Measurements from ENCODE around the gene GPR183. TPM values are rescaled to one million over a fixed set of nuclear protein-coding genes. Genes with fewer than 3 reads are reported as not detected.

Gene GPR183
- total RNA-seq, 2 experiments from 2014 or later: 46.4 to 47.1 TPM

DNA sequence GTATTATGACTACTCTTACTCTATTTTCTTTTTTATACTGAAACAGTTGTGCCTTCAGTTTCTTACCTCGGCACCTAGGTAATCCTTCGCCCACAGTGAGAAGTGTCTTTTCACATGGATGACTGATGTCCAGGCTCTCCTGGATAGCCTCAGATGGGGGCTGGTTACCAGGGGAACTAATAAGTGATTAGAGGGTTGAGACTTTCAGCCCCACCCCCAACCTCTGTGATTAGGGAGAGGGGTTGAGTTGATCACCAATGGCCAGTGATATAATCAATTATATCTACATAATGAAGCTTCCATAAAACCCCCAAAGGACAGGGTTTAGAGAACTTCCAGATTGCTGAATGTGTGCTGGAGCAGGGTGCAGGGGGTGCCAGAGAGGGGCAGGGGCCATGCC lies 43.0 kb upstream of the GPR183 start:
- ChIA-PET CTCF (no interaction called here), POLR2A (no interaction called here)
- no peak for DNase-seq
- no peaks in the 10 kb centered on the region for H3K9me3 Mint-ChIP-seq
- H3K27ac Mint-ChIP-seq: no peak overlapping the region
- H3K36me3 Mint-ChIP-seq: peaks cover 49% of the 10 kb centered on the region
- no peak overlapping the region for H3K4me3 Mint-ChIP-seq
- intact Hi-C loops (cut with micrococcal nuclease): loop anchor here (10.0 kb wide), 2 partner anchors 295 to 835 kb away; no protein-coding TSS in a partner anchor
- no peaks in the 10 kb centered on the region for H3K27me3 Mint-ChIP-seq
- H3K4me1 Mint-ChIP-seq (ENCODE audit: low read depth): peaks cover 88% of the 10 kb centered on the region

- DNase-seq: peak; percentile 54
- ChIA-PET CTCF (interaction anchor here (0.8 to 1.8 kb wide), 9 partner anchors 20 to 172 kb away, joined by 3 to 7 read pairs (median 4); no protein-coding TSS in a partner anchor), POLR2A (interaction anchor here (0.9 to 1.6 kb wide), 5 partner anchors 9 to 40 kb away, joined by 3 to 5 read pairs (median 3); no protein-coding TSS in a partner anchor)
- peaks cover 51% of the 10 kb centered on the region for H3K36me3 Mint-ChIP-seq
- no peaks in the 10 kb centered on the region for H3K9me3 Mint-ChIP-seq
- intact Hi-C loops (cut with micrococcal nuclease): no loop called here
- no peak overlapping the region for H3K4me3 Mint-ChIP-seq
- H3K27me3 Mint-ChIP-seq: no peaks in the 10 kb centered on the region
- peaks cover 77% of the 10 kb centered on the region for H3K4me1 Mint-ChIP-seq (ENCODE audit: low read depth)
- peak overlapping the region; percentile 46 for H3K27ac Mint-ChIP-seq
Observed at GRCh38 chr13:99347911-99348451, 40.8 kb upstream of the GPR183 start.

- intact Hi-C loops (cut with micrococcal nuclease): no loop called here
- Mint-ChIP-seq H3K27me3 (no peaks in the 10 kb centered on the region), H3K4me1 (ENCODE audit: low read depth) (peaks cover 74% of the 10 kb centered on the region), H3K4me3 (no peak overlapping the region), H3K36me3 (peaks cover 55% of the 10 kb centered on the region), H3K9me3 (no peaks in the 10 kb centered on the region), H3K27ac (no peak overlapping the region)
- POLR2A ChIA-PET: interaction anchor here (0.9 to 1.6 kb wide), 5 partner anchors 9 to 39 kb away, joined by 3 to 5 read pairs (median 3); no protein-coding TSS in a partner anchor
- CTCF ChIA-PET: interaction anchor here (0.8 to 1.8 kb wide), 8 partner anchors 19 to 89 kb away, joined by 3 to 7 read pairs (median 4); no protein-coding TSS in a partner anchor
- no peak for DNase-seq
Observed at GRCh38 chr13:99347335-99347878, 40.2 kb upstream of the GPR183 start.

- H3K27me3 Mint-ChIP-seq: no peaks in the 10 kb centered on the region
- intact Hi-C loops (cut with micrococcal nuclease): no loop called here
- H3K4me3 Mint-ChIP-seq: no peak overlapping the region
- DNase-seq: no peak
- peaks cover 70% of the 10 kb centered on the region for H3K4me1 Mint-ChIP-seq (ENCODE audit: low read depth)
- no peak overlapping the region for H3K27ac Mint-ChIP-seq
- CTCF ChIA-PET: interaction anchor here (1.5 to 1.8 kb wide), 2 partner anchors 77 to 90 kb away, joined by 5 to 7 read pairs; no protein-coding TSS in a partner anchor
- peaks cover 62% of the 10 kb centered on the region for H3K36me3 Mint-ChIP-seq
- POLR2A ChIA-PET: no interaction called here
- no peaks in the 10 kb centered on the region for H3K9me3 Mint-ChIP-seq
Observed at GRCh38 chr13:99346335-99347042, 39.3 kb upstream of the GPR183 start.

DNA sequence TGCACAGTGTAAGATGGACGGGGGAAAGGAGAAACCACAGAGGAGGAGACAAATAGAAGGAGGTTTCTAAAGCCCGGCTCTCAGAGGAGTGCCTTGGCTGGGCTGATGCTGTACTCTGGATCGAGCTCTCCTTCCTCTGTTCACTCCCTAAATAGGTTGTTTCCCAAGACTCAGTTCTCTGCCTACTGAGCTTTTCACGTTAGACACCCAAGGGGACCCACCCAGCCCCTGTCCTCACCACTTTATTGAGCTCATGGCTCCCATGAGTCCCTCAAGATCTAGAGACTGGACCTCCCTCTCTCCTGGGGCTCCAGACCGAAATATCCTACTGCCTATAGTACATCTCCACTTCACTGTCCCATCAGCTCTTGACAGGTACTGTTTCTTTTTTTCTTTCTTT lies 38.1 kb upstream of the GPR183 start:
- DNase-seq: no peak
- ChIA-PET POLR2A (no interaction called here), CTCF (interaction anchor here (0.9 kb wide), 1 partner anchor 75 kb away, joined by 3 read pairs; no protein-coding TSS in a partner anchor)
- Mint-ChIP-seq H3K4me3 (no peak overlapping the region), H3K36me3 (peaks cover 65% of the 10 kb centered on the region), H3K27ac (no peak overlapping the region), H3K9me3 (no peaks in the 10 kb centered on the region), H3K27me3 (no peaks in the 10 kb centered on the region), H3K4me1 (ENCODE audit: low read depth) (peaks cover 71% of the 10 kb centered on the region)
- intact Hi-C loops (cut with micrococcal nuclease): no loop called here

GRCh38 chr13:99344610-99345208 lies 37.5 kb upstream of the GPR183 start:
- no peak overlapping the region for H3K27ac Mint-ChIP-seq
- ChIA-PET POLR2A (no interaction called here), CTCF (interaction anchor here (0.9 to 1.6 kb wide), 2 partner anchors 43 to 75 kb away, joined by 3 to 6 read pairs; no protein-coding TSS in a partner anchor)
- H3K36me3 Mint-ChIP-seq: peaks cover 71% of the 10 kb centered on the region
- intact Hi-C loops (cut with micrococcal nuclease): no loop called here
- no peaks in the 10 kb centered on the region for H3K27me3 Mint-ChIP-seq
- no peak overlapping the region for H3K4me3 Mint-ChIP-seq
- DNase-seq: no peak
- H3K9me3 Mint-ChIP-seq: no peaks in the 10 kb centered on the region
- H3K4me1 Mint-ChIP-seq (ENCODE audit: low read depth): peaks cover 74% of the 10 kb centered on the region

DNA sequence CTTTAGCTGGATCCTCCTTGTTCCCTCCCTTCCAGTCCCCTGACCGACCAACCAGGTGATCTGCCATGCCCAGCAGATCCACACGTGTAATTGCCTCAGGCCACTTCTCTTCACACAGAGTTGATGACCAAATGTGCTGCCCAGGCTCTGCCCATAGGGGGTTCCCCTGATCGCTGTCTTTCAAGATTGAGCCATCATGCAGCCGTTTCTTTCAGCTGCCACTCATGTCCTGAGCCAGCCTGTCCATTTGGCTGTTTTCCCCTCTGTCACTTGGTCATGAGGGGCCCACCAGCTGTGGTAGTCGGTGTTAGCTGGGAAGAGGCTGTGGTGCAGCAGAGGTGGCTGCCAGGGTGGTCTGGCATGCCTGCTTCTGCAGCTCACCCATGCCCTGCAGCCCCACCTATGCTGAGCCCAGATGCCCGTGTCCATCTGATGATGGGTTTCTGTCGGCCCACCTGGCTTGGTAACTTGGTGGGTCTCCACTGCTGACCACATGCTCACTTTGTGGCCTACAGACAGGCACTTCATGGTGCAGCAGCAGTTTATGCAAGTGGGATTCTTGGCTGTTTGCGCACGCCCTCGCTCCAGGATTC lies 35.6 kb upstream of the GPR183 start:
- Mint-ChIP-seq H3K9me3 (no peaks in the 10 kb centered on the region), H3K4me1 (ENCODE audit: low read depth) (peaks cover 73% of the 10 kb centered on the region), H3K4me3 (no peak overlapping the region), H3K27me3 (no peaks in the 10 kb centered on the region), H3K36me3 (peaks cover 56% of the 10 kb centered on the region), H3K27ac (no peak overlapping the region)
- intact Hi-C loops (cut with micrococcal nuclease): no loop called here
- ChIA-PET POLR2A (no interaction called here), CTCF (interaction anchor here (1.6 kb wide), 1 partner anchor 44 kb away, joined by 6 read pairs; no protein-coding TSS in a partner anchor)
- no peak for DNase-seq

DNA sequence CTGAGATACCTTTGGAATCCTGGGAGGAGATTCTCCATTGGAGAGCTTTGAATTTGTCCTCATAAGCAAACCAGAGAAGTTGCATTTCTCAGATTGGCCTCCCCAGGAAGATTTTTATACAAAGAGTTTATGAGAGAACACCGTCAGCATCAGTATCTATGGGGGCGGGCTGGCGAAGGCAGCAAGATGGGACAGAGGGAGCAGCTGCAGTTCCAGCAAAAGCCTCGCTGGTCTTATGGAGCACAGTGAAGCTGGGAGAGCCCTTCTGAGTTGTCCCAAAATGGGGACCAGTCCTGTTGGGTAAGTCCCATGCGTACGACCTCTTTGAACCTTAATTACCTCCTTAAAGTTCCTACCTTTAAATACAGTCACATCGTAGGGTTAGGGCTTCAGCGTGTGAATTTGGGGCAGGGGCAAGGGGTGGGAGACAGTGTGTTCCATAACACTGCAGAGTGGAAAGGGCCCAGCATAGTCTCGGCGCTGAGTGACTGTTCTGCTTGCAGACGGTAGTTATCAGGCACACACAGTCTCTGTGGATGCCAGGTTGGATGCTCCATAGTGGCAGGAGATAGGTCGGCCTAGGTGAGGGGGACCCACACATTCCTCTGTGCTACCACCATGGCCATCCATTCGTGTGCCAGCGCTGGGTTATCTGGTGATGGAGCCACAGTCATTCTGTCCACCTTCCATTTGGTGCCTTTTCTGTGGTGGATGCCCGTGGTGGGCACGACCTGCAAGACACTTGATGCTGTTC lies 34.9 kb upstream of the GPR183 start:
- ChIA-PET CTCF (no interaction called here), POLR2A (no interaction called here)
- H3K9me3 Mint-ChIP-seq: no peaks in the 10 kb centered on the region
- no peak for DNase-seq
- H3K27ac Mint-ChIP-seq: no peak overlapping the region
- peaks cover 53% of the 10 kb centered on the region for H3K36me3 Mint-ChIP-seq
- intact Hi-C loops (cut with micrococcal nuclease): no loop called here
- H3K4me1 Mint-ChIP-seq (ENCODE audit: low read depth): peaks cover 72% of the 10 kb centered on the region
- H3K27me3 Mint-ChIP-seq: no peaks in the 10 kb centered on the region
- H3K4me3 Mint-ChIP-seq: no peak overlapping the region

- intact Hi-C loops (cut with micrococcal nuclease): no loop called here
- Mint-ChIP-seq H3K27me3 (no peaks in the 10 kb centered on the region), H3K27ac (no peak overlapping the region), H3K36me3 (peaks cover 42% of the 10 kb centered on the region), H3K9me3 (no peaks in the 10 kb centered on the region), H3K4me3 (no peak overlapping the region), H3K4me1 (ENCODE audit: low read depth) (peaks cover 70% of the 10 kb centered on the region)
- ChIA-PET POLR2A (no interaction called here), CTCF (interaction anchor here (1.3 to 4.1 kb wide), 2 partner anchors 11 to 18 kb away, joined by 3 to 17 read pairs; no protein-coding TSS in a partner anchor)
- no peak for DNase-seq
Observed at GRCh38 chr13:99340638-99341037, 33.4 kb upstream of the GPR183 start.

GRCh38 chr13:99339736-99340397 lies 32.7 kb upstream of the GPR183 start:
- Mint-ChIP-seq H3K9me3 (no peaks in the 10 kb centered on the region), H3K4me1 (ENCODE audit: low read depth) (peaks cover 72% of the 10 kb centered on the region), H3K4me3 (peak overlapping the region; percentile 12), H3K27me3 (no peaks in the 10 kb centered on the region), H3K36me3 (peaks cover 41% of the 10 kb centered on the region), H3K27ac (no peak overlapping the region)
- CTCF ChIA-PET: interaction anchor here (1.4 to 4.1 kb wide), 2 partner anchors 12 to 97 kb away, joined by 3 to 17 read pairs; no protein-coding TSS in a partner anchor
- POLR2A ChIA-PET: interaction anchor here (0.6 to 1.2 kb wide), 2 partner anchors 17 to 48 kb away, joined by 3 to 7 read pairs; no protein-coding TSS in a partner anchor
- intact Hi-C loops (cut with micrococcal nuclease): loop anchor here (2.0 kb wide), 1 partner anchor 15 kb away; no protein-coding TSS in a partner anchor
- DNase-seq: peak; percentile 68

Measured in activated CD4-positive, alpha-beta memory T cell treated with anti-CD3 and anti-CD28 coated beads for 36 hours (primary cell).